GM23338 (cell line): ENCODE results near the gene SRCAP. TPM values are rescaled to one million over a fixed set of nuclear protein-coding genes. Genes with fewer than 3 reads are reported as not detected.

Experiments used
- ATAC-seq: fragments of 200-7000 bp; cut with Tn5 transposase; 3 replicates; pipeline ENCODE4 v1.9.1; 2020
- DNase-seq: peaks from one replicate; pipeline ENCODE4 v3.0.0-alpha.2; 2015; ENCODE audit warnings: low spot score
- H2AFZ ChIP-seq: fragments of 200-600 bp; sonication (generic); 2 replicates; pipeline ENCODE4 v1.8.0; 2016; ENCODE audit warnings: antibody characterized with exemption, mild to moderate bottlenecking, moderate library complexity
- H3F3A ChIP-seq: fragments of 200-600 bp; sonication (generic); replicated peaks from 2 replicates; pipeline ENCODE4 v1.8.0; 2017; ENCODE audit warnings: antibody characterized with exemption, mixed run types, low read depth
- H3K27ac ChIP-seq: fragments of 200-600 bp; sonication (generic); 2 replicates; pipeline ENCODE4 v1.6.1; 2016; ENCODE audit warnings: low read depth
- H3K27me3 ChIP-seq: fragments of 200-600 bp; sonication (generic); 2 replicates; pipeline ENCODE4 v1.8.0; 2016; ENCODE audit warnings: mild to moderate bottlenecking, mixed run types, moderate library complexity; ENCODE audit not compliant: insufficient read depth
- H3K36me3 ChIP-seq: fragments of 200-600 bp; sonication (generic); 2 replicates; pipeline ENCODE4 v1.8.0; 2016; ENCODE audit warnings: mild to moderate bottlenecking; ENCODE audit not compliant: insufficient read depth
- H3K4me1 ChIP-seq: fragments of 200-600 bp; sonication (generic); 2 replicates; pipeline ENCODE4 v1.8.0; 2016; ENCODE audit warnings: mild to moderate bottlenecking, moderate library complexity; ENCODE audit not compliant: insufficient read depth
- H3K4me2 ChIP-seq: fragments of 200-600 bp; sonication (generic); 2 replicates; pipeline ENCODE4 v1.7.1; 2017; ENCODE audit warnings: mixed run types
- H3K4me3 ChIP-seq: fragments of 200-600 bp; sonication (generic); 2 replicates; pipeline ENCODE4 v1.6.1; 2016; ENCODE audit warnings: mixed run types
- H3K79me2 ChIP-seq: fragments of 200-600 bp; sonication (generic); replicated peaks from 2 replicates; pipeline ENCODE4 v1.8.0; 2017; ENCODE audit warnings: mild to moderate bottlenecking; ENCODE audit not compliant: insufficient read depth
- H3K9me2 ChIP-seq: fragments of 200-600 bp; sonication (generic); 2 replicates; pipeline ENCODE4 v1.8.0; 2017; ENCODE audit not compliant: insufficient read depth
- H4K20me1 ChIP-seq: fragments of 200-600 bp; sonication (generic); replicated peaks from 2 replicates; pipeline ENCODE4 v1.8.0; 2017; ENCODE audit warnings: mild to moderate bottlenecking; ENCODE audit not compliant: insufficient read depth
- H3K27ac Mint-ChIP-seq: 2 replicates; pipeline ENCODE4 v1.8.0; 2020; ENCODE audit warnings: inconsistent platforms, mild to moderate bottlenecking, moderate library complexity, mixed read lengths
- H3K27me3 Mint-ChIP-seq: 3 replicates; pipeline ENCODE4 v1.8.0; 2022; ENCODE audit warnings: low read depth, mild to moderate bottlenecking, moderate library complexity, mixed read lengths, inconsistent platforms; ENCODE audit not compliant: insufficient read depth, poor library complexity
- H3K36me3 Mint-ChIP-seq: 3 replicates; pipeline ENCODE4 v1.8.0; 2021; ENCODE audit warnings: low read depth, mild to moderate bottlenecking, inconsistent platforms, moderate library complexity, mixed read lengths
- H3K4me1 Mint-ChIP-seq: 3 replicates; pipeline ENCODE4 v1.8.0; 2020; ENCODE audit warnings: mild to moderate bottlenecking, inconsistent platforms, mixed read lengths
- H3K4me3 Mint-ChIP-seq: 3 replicates; pipeline ENCODE4 v1.8.0; 2021; ENCODE audit warnings: moderate library complexity, mild to moderate bottlenecking, inconsistent platforms, mixed read lengths
- H3K9me3 Mint-ChIP-seq: 3 replicates; pipeline ENCODE4 v1.8.0; 2020; ENCODE audit warnings: moderate library complexity, mild to moderate bottlenecking, inconsistent platforms, mixed read lengths
- CREB1 ChIP-seq: fragments of 250-450 bp; sonication (Bioruptor Pico); IDR thresholded peaks from 2 replicates; pipeline ENCODE4 v1.5.0; 2020; ENCODE audit warnings: low read depth, mild to moderate bottlenecking, moderate library complexity
- CTCF ChIP-seq, 2 experiments: fragments of 200-600 bp in 1 of 2; sonication (generic) in 1 of 2; conservative IDR thresholded peaks; 2 replicates each; pipeline versions ENCODE4 v1.5.1 to v1.6.1; 2016 to 2017; ENCODE audit warnings: antibody characterized with exemption in 2 of 2, low read depth in 2 of 2, mild to moderate bottlenecking in 2 of 2, moderate library complexity in 1 of 2
- ETS1 ChIP-seq: IDR thresholded peaks from 2 replicates; pipeline ENCODE4 v1.6.1; 2016; ENCODE audit warnings: antibody characterized with exemption
- EZH2 ChIP-seq: fragments of 200-600 bp; sonication (generic); IDR thresholded peaks from one replicate; pipeline ENCODE4 v1.8.0; 2017; ENCODE audit warnings: antibody characterized with exemption, mild to moderate bottlenecking, low read depth; ENCODE audit not compliant: unreplicated experiment
- EZH2phosphoT487 ChIP-seq: fragments of 200-600 bp; sonication (generic); IDR thresholded peaks from one replicate; pipeline ENCODE4 v1.8.1; 2018; ENCODE audit warnings: antibody characterized with exemption; ENCODE audit not compliant: unreplicated experiment
- JUNB ChIP-seq: IDR thresholded peaks from one replicate; pipeline ENCODE4 v1.6.1; 2016; ENCODE audit warnings: antibody characterized with exemption; ENCODE audit not compliant: unreplicated experiment
- NANOG ChIP-seq: IDR thresholded peaks from 2 replicates; pipeline ENCODE4 v1.6.1; 2016; ENCODE audit warnings: antibody characterized with exemption, borderline replicate concordance
- POLR2AphosphoS5 ChIP-seq: IDR thresholded peaks from 2 replicates; pipeline ENCODE4 v1.6.1; 2016; ENCODE audit warnings: antibody characterized with exemption, low read depth
- REST ChIP-seq: IDR thresholded peaks from one replicate; pipeline ENCODE4 v1.6.1; 2018; ENCODE audit warnings: antibody characterized with exemption; ENCODE audit not compliant: unreplicated experiment
- STAT1 ChIP-seq: IDR thresholded peaks from one replicate; pipeline ENCODE4 v1.6.1; 2016; ENCODE audit warnings: antibody characterized with exemption; ENCODE audit not compliant: unreplicated experiment
- ZNF114 ChIP-seq: fragments of 250-450 bp; sonication (Bioruptor Pico); IDR thresholded peaks from 2 replicates; pipeline ENCODE4 v1.5.0; 2020; ENCODE audit warnings: mild to moderate bottlenecking, moderate library complexity
- ZNF331 ChIP-seq: fragments of 250-450 bp; sonication (Bioruptor Pico); IDR thresholded peaks from 2 replicates; pipeline ENCODE4 v1.5.0; 2020; ENCODE audit warnings: low read depth, mild to moderate bottlenecking, moderate library complexity
- polyA plus RNA-seq: library from polyadenylated mRNA; unstranded; fragments of >200 nt; fragmentation: Nextera tagmentation; extraction: Ambion mirVana; gene quantifications from 2 replicates; pipeline ENCODE4 v1.2.1, GENCODE V29; 2016
- total RNA-seq: library from RNA; depleted of rRNA; stranded (reverse); fragments of >200 nt; shearing (Covaris generic); gene quantifications from 2 replicates; pipeline ENCODE4 v1.2.3, GENCODE V29; 2014

The SRCAP gene
- total and polyA plus RNA-seq, 2 experiments from 2014 or later: 15.3 to 38.4 TPM

GRCh38 chr16:30663038-30663437, 35.9 kb upstream of the SRCAP start (continued):
- TF ChIP-seq ZNF331: no peak
- no peak for TF ChIP-seq POLR2AphosphoS5
- no peak for TF ChIP-seq JUNB
- no peak for TF ChIP-seq EZH2phosphoT487
- TF ChIP-seq STAT1: no peak
- TF ChIP-seq NANOG: no peak
- TF ChIP-seq ZNF114 (CRISPR knock-in tag): no peak
- TF ChIP-seq ETS1: no peak

- Histone ChIP-seq H3K36me3 (no peaks in the 10 kb centered on the region), H3F3A (peaks cover 11% of the 10 kb centered on the region), H3K4me1 (peaks cover 5% of the 10 kb centered on the region; the same call in 1 of the 2 replicates), H3K9me2 (no peaks in the 10 kb centered on the region), H3K79me2 (no peaks in the 10 kb centered on the region), H3K27ac (no peak overlapping the region), H2AFZ (no peak overlapping the region), H4K20me1 (peaks cover 38% of the 10 kb centered on the region), H3K4me3 (no peak overlapping the region), H3K27me3 (peaks cover 78% of the 10 kb centered on the region), H3K4me2 (no peak overlapping the region)
- Mint-ChIP-seq H3K36me3 (peaks cover 39% of the 10 kb centered on the region), H3K9me3 (no peaks in the 10 kb centered on the region), H3K4me1 (peaks cover 4% of the 10 kb centered on the region; the same call in 1 of the 3 replicates), H3K27me3 (peaks cover 67% of the 10 kb centered on the region), H3K27ac (no peak overlapping the region), H3K4me3 (no peak overlapping the region)
- DNase-seq: no peak
- no peak for ATAC-seq
- no peak for TF ChIP-seq CREB1
- no peak for TF ChIP-seq CTCF (conservative IDR thresholded peaks at IDR 0.05; ENCODE audit: low read depth in 2 of 2)
- no peak for TF ChIP-seq ZNF114 (CRISPR knock-in tag)
- TF ChIP-seq ETS1: no peak
- TF ChIP-seq POLR2AphosphoS5: no peak
- no peak for TF ChIP-seq EZH2phosphoT487
- no peak for TF ChIP-seq ZNF331
- TF ChIP-seq JUNB: no peak
- TF ChIP-seq STAT1: no peak
- no peak for TF ChIP-seq NANOG
- no peak for TF ChIP-seq REST
- TF ChIP-seq EZH2: no peak
Observed at GRCh38 chr16:30663820-30664219, 35.2 kb upstream of the SRCAP start.
